GM21447 (cell line): ENCODE data around the gene C17orf78.
"Not testable (repeated sequence)": the region's sequence is repeated elsewhere in the genome, so short reads cannot be mapped to it uniquely, and the experiment has no call there.

Source experiments
- ATAC-seq: cut with Tn5 transposase; IDR thresholded peaks from one replicate; pipeline ENCODE4 v1.9.1; 2021; ENCODE audit not compliant: unreplicated experiment

Gene C17orf78

GRCh38 chr17:37375706-37376105 lies at the start of gene C17orf78:
Gene C17orf78, plus strand, starts transcription at chr17:37375985. Its CDS starts 108 bp downstream, at chr17:37376093.
- ATAC-seq: no peak

- no peak for ATAC-seq
These were observed 48.3 kb upstream of the C17orf78 start for GRCh38 chr17:37327341-37328090.

GRCh38 chr17:37338847-37339246 lies 36.9 kb upstream of the C17orf78 start:
- ATAC-seq: no peak

GRCh38 chr17:37339321-37339720 lies 36.5 kb upstream of the C17orf78 start:
- no peak for ATAC-seq

- no peak for ATAC-seq
These were observed 35.0 kb upstream of the C17orf78 start for GRCh38 chr17:37340804-37341203.

- ATAC-seq: no peak
These were observed 33.2 kb upstream of the C17orf78 start for GRCh38 chr17:37342589-37342988.

- no peak for ATAC-seq
These were observed 31.3 kb upstream of the C17orf78 start for GRCh38 chr17:37344519-37344918.

GRCh38 chr17:37346863-37347402 lies 28.9 kb upstream of the C17orf78 start:
- ATAC-seq: not testable (repeated sequence)

GRCh38 chr17:37356796-37357569 lies 18.8 kb upstream of the C17orf78 start:
- ATAC-seq: not testable (repeated sequence)

GRCh38 chr17:37358098-37358829 lies 17.5 kb upstream of the C17orf78 start:
- ATAC-seq: peak; percentile 32

GRCh38 chr17:37358830-37359681 lies 16.7 kb upstream of the C17orf78 start:
- ATAC-seq: peak; percentile 81

GRCh38 chr17:37359682-37360188 lies 16.1 kb upstream of the C17orf78 start:
- no peak for ATAC-seq

- ATAC-seq: no peak
These were observed 15.2 kb upstream of the C17orf78 start for GRCh38 chr17:37360632-37361031.

- no peak for ATAC-seq
These were observed 14.2 kb upstream of the C17orf78 start for GRCh38 chr17:37361543-37361942.

GRCh38 chr17:37365589-37365988 lies 10.2 kb upstream of the C17orf78 start:
- ATAC-seq: no peak

- no peak for ATAC-seq
These were observed 7.2 kb upstream of the C17orf78 start for GRCh38 chr17:37368577-37368976.

- ATAC-seq: peak; percentile 81
These were observed 2.1 kb upstream of the C17orf78 start for GRCh38 chr17:37373530-37374159.

- no peak for ATAC-seq
These were observed 6.3 kb downstream of the C17orf78 start for GRCh38 chr17:37382056-37382455.

- ATAC-seq: no peak
These were observed 8.9 kb downstream of the C17orf78 start for GRCh38 chr17:37384560-37385149.
